Measurements from ENCODE around the gene LRTM1.

Gene LRTM1

GRCh38 chr3:54951405-54951804 lies 23.5 kb upstream of the LRTM1 start:
- no peak overlapping the region for H2AFZ ChIP-seq (ENCODE audit: low read length)
- no peaks in the 10 kb centered on the region for H3K27me3 ChIP-seq (ENCODE audit: insufficient read depth, low read length)
- no peak overlapping the region for H3K27ac ChIP-seq (ENCODE audit: low read depth, low read length, poor library complexity, severe bottlenecking)
- H3F3A ChIP-seq (ENCODE audit: insufficient read depth, low read length) = no peaks in the 10 kb centered on the region
- H3K9me2 ChIP-seq (ENCODE audit: low read depth, low read length) = no peaks in the 10 kb centered on the region
- no peak overlapping the region for H3K9ac ChIP-seq (ENCODE audit: low read length)
- no peaks in the 10 kb centered on the region for H3K79me2 ChIP-seq (ENCODE audit: insufficient read depth, low read length)
- H3K9me3 ChIP-seq (ENCODE audit: low read length) = no peaks in the 10 kb centered on the region
- no peak overlapping the region for H3K4me2 ChIP-seq (ENCODE audit: low read length)
- no peaks in the 10 kb centered on the region for H3K36me3 ChIP-seq (ENCODE audit: insufficient read depth, low read length)
- no peaks in the 10 kb centered on the region for H4K20me1 ChIP-seq (ENCODE audit: insufficient read depth, low read length)
- TF ChIP-seq CTCF (IDR thresholded peaks at IDR 0.05; ENCODE audit: low read length) = no peak; the same call in 1 of the 2 replicates
- no peak for TF ChIP-seq EZH2 (IDR thresholded peaks at IDR 0.05; ENCODE audit: borderline replicate concordance, low read length)
- no peak overlapping the region for H3K4me3 ChIP-seq (ENCODE audit: low read depth, low read length, poor library complexity, severe bottlenecking)
- H3K4me1 ChIP-seq (ENCODE audit: insufficient read depth, low read length, severe bottlenecking) = no peaks in the 10 kb centered on the region

DNA sequence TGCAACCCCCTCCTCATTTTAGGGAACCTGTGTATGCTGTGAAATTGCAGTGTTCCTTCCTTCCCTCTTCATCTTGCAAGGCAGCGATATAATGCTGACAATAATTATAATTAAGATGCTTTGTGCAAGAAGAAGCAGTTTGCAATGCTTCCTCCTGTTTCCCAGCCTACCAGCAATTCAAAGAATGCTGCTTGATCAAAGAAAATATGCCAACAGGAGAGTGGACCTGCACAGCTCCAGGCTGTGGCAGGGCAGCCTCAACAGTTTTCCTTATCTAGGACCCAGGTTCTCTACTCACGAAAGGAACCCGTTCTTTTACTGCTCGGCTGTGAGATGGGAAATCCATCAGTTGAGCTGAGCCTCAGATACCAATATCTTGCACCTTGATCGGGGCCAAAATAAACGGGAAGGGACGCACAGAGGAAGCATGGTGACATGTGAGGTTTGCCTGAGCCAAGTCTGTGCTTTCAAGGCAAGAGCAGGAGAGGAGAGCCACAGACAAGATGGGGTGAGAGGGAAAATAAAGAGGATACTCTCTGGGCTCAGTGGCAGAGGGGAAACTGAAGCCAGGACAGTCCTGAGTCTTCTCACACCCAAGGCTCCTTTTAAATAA lies 22.6 kb upstream of the LRTM1 start:
- no peaks in the 10 kb centered on the region for H3F3A ChIP-seq (ENCODE audit: insufficient read depth, low read length)
- H3K4me3 ChIP-seq (ENCODE audit: low read depth, low read length, poor library complexity, severe bottlenecking) = no peak overlapping the region
- TF ChIP-seq EZH2 (IDR thresholded peaks at IDR 0.05; ENCODE audit: borderline replicate concordance, low read length) (no peak), CTCF (IDR thresholded peaks at IDR 0.05; ENCODE audit: low read length) (no peak)
- H2AFZ ChIP-seq (ENCODE audit: low read length) = no peak overlapping the region
- H3K9me3 ChIP-seq (ENCODE audit: low read length) = no peaks in the 10 kb centered on the region
- H3K27ac ChIP-seq (ENCODE audit: low read depth, low read length, poor library complexity, severe bottlenecking) = no peak overlapping the region
- no peaks in the 10 kb centered on the region for H4K20me1 ChIP-seq (ENCODE audit: insufficient read depth, low read length)
- H3K4me1 ChIP-seq (ENCODE audit: insufficient read depth, low read length, severe bottlenecking) = no peaks in the 10 kb centered on the region
- no peak overlapping the region for H3K4me2 ChIP-seq (ENCODE audit: low read length)
- H3K27me3 ChIP-seq (ENCODE audit: insufficient read depth, low read length) = no peaks in the 10 kb centered on the region
- H3K79me2 ChIP-seq (ENCODE audit: insufficient read depth, low read length) = no peaks in the 10 kb centered on the region
- H3K9me2 ChIP-seq (ENCODE audit: low read depth, low read length) = no peaks in the 10 kb centered on the region
- H3K36me3 ChIP-seq (ENCODE audit: insufficient read depth, low read length) = no peaks in the 10 kb centered on the region
- H3K9ac ChIP-seq (ENCODE audit: low read length) = no peak overlapping the region

DNA sequence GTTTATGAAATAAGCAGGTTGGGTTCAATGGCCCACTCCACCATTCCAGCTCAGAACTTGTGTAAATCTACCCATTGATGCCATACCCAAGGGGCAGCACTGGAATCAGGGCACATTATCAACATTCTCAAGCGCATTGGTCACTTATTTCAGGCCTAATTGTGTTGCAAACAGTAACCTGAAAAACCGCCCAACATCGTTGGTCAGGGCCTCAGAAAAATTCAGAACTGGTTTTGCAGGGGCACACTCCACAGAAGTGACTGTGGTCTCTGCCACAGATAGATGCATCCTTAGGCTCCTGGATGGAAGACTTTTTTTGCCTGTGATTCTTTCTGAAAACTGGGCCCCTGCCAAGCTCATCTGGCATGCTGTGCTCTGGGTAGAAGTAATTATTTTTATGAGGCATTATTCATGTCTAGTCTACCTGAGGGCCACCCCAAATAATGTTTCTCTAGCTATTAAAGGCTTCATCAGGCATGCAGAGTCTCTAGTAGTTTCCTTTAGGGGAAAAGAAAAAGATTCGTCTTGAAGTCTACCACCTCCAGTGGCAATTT lies 21.7 kb upstream of the LRTM1 start:
- no peak overlapping the region for H3K4me2 ChIP-seq (ENCODE audit: low read length)
- no peaks in the 10 kb centered on the region for H3F3A ChIP-seq (ENCODE audit: insufficient read depth, low read length)
- H3K9me2 ChIP-seq (ENCODE audit: low read depth, low read length) = no peaks in the 10 kb centered on the region
- no peak overlapping the region for H3K9ac ChIP-seq (ENCODE audit: low read length)
- TF ChIP-seq CTCF (IDR thresholded peaks at IDR 0.05; ENCODE audit: low read length) (no peak), EZH2 (IDR thresholded peaks at IDR 0.05; ENCODE audit: borderline replicate concordance, low read length) (no peak)
- H2AFZ ChIP-seq (ENCODE audit: low read length) = no peak overlapping the region
- no peaks in the 10 kb centered on the region for H3K36me3 ChIP-seq (ENCODE audit: insufficient read depth, low read length)
- no peaks in the 10 kb centered on the region for H3K27me3 ChIP-seq (ENCODE audit: insufficient read depth, low read length)
- H3K4me3 ChIP-seq (ENCODE audit: low read depth, low read length, poor library complexity, severe bottlenecking) = no peak overlapping the region
- no peaks in the 10 kb centered on the region for H3K9me3 ChIP-seq (ENCODE audit: low read length)
- H4K20me1 ChIP-seq (ENCODE audit: insufficient read depth, low read length) = no peaks in the 10 kb centered on the region
- no peaks in the 10 kb centered on the region for H3K79me2 ChIP-seq (ENCODE audit: insufficient read depth, low read length)
- H3K27ac ChIP-seq (ENCODE audit: low read depth, low read length, poor library complexity, severe bottlenecking) = no peak overlapping the region
- H3K4me1 ChIP-seq (ENCODE audit: insufficient read depth, low read length, severe bottlenecking) = no peaks in the 10 kb centered on the region
